ACC112 (cell line): ENCODE measurements around the gene BTG1.

Source experiments
- H2AFZ ChIP-seq: fragments of 200-600 bp; sonication (generic); one replicate; pipeline ENCODE4 v1.6.0; 2017; ENCODE audit warnings: antibody characterized with exemption, low read length; ENCODE audit not compliant: unreplicated experiment
- H3K27ac ChIP-seq: fragments of 200-600 bp; sonication (generic); 2 replicates; pipeline ENCODE4 v1.5.1; 2014; ENCODE audit warnings: low read depth, mild to moderate bottlenecking, antibody characterized with exemption, low read length, moderate library complexity
- H3K27me3 ChIP-seq: fragments of 200-600 bp; sonication (generic); 2 replicates; pipeline ENCODE4 v1.6.1; 2014; ENCODE audit warnings: mild to moderate bottlenecking, antibody characterized with exemption, low read length, moderate library complexity, mixed read lengths; ENCODE audit not compliant: insufficient read depth
- H3K36me3 ChIP-seq: fragments of 200-600 bp; sonication (generic); 2 replicates; pipeline ENCODE4 v1.6.1; 2016; ENCODE audit warnings: mild to moderate bottlenecking, antibody characterized with exemption, low read length, moderate library complexity, mixed read lengths; ENCODE audit not compliant: insufficient read depth
- H3K4me1 ChIP-seq: fragments of 200-600 bp; sonication (generic); one replicate; pipeline ENCODE4 v1.6.1; 2016; ENCODE audit warnings: low read length, mixed read lengths; ENCODE audit not compliant: insufficient read depth, unreplicated experiment, control insufficient read depth
- H3K4me3 ChIP-seq: fragments of 200-600 bp; sonication (generic); 2 replicates; pipeline ENCODE4 v1.5.1; 2014; ENCODE audit warnings: mild to moderate bottlenecking, low read depth, low read length
- H3K79me2 ChIP-seq: fragments of 200-600 bp; sonication (generic); one replicate; pipeline ENCODE4 v1.6.0; 2016; ENCODE audit warnings: low read length; ENCODE audit not compliant: control insufficient read depth, unreplicated experiment, insufficient read depth

The BTG1 gene

DNA sequence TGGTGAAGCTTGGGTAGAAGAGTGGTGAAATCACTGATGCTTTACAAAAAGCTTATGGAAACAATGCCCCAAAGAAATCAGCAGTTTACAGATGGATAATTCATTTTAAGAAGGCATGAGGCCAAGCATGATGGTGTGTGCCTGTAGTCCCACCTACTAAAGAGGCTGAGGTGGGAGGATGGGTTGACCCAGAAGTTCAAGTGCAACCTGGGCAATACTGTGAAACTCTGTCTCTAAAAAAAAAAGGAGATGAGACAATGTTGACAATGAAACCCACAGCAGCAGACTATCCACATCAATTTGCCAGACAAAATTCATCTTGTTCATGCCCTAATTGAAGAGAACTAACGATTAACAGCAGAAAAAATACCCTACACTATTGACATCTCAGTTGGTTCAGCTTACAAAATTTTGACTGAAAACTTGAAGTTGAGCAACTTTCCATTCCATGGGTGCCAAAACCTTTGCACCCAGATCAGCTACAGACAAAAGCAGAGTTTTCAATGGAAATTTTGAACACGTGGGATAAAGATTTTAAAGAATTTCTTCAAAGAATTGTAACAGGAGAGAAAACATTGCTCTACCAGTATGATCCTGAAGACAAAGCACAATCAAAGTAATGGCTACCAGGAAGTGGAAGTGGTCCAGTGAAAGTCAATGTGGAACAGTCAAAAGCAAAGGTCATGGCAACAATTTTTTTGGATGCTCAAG lies 26.7 kb downstream of the BTG1 start:
- no peaks in the 10 kb centered on the region for H3K36me3 ChIP-seq
- H2AFZ ChIP-seq = no peak overlapping the region
- H3K79me2 ChIP-seq = no peaks in the 10 kb centered on the region
- H3K4me3 ChIP-seq = no peak overlapping the region
- no peaks in the 10 kb centered on the region for H3K27me3 ChIP-seq
- no peaks in the 10 kb centered on the region for H3K4me1 ChIP-seq
- H3K27ac ChIP-seq = no peak overlapping the region

- H3K4me1 ChIP-seq = no peaks in the 10 kb centered on the region
- H3K79me2 ChIP-seq = no peaks in the 10 kb centered on the region
- H3K36me3 ChIP-seq = no peaks in the 10 kb centered on the region
- H3K27ac ChIP-seq = no peak overlapping the region
- no peak overlapping the region for H3K4me3 ChIP-seq
- H2AFZ ChIP-seq = no peak overlapping the region
- H3K27me3 ChIP-seq = no peaks in the 10 kb centered on the region
Measured at GRCh38 chr12:92114834-92115233, 30.8 kb downstream of the BTG1 start.

DNA sequence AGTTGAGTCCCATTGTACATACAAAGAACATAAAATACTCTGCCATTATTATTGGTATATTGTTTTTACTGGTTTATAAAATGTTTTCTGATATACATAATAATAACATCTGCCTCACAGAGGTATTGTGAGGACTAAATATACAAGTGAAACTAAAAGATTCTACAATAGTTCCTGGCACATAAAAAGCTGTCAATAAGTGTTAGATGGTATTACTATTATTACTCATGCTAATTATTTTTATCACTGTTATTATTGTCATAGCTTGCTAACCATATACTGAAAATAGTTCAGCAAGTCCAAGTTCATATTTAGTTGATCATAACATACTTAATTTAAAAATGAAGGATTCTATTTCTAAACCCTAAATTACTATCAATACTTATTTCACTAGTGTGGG lies 34.4 kb downstream of the BTG1 start:
- Histone ChIP-seq H3K27ac (no peak overlapping the region), H3K79me2 (no peaks in the 10 kb centered on the region), H3K4me1 (peaks cover 10% of the 10 kb centered on the region), H3K27me3 (no peaks in the 10 kb centered on the region), H2AFZ (no peak overlapping the region), H3K36me3 (no peaks in the 10 kb centered on the region), H3K4me3 (no peak overlapping the region)

DNA sequence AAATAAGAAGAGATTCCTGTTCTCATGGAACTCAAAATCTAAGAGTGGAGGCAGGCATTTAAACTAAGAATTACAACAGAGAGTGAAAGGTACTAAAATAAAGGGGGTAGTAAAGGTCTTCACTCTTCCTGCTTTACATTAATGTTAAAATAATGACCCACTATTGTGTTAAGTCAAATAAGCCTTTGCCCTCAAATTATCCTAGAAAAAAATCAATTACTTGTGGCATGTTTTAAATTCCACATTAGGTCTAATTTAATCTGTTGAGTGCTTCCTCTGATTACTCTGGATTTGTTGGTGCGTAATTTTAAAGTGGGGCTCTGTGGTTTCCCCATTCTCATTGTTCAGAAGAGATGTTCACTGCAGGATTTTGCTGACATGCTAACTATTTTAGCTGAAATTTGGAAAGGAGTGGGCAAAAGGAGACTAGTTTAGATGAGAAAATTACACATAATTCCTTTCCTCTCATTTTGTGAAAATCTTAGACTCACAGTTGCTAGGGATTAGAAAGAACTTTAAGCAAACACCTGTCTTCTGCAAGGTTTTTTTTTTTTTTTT lies 35.5 kb downstream of the BTG1 start:
- H2AFZ ChIP-seq = no peak overlapping the region
- H3K4me3 ChIP-seq = no peak overlapping the region
- H3K79me2 ChIP-seq = no peaks in the 10 kb centered on the region
- H3K27ac ChIP-seq = no peak overlapping the region
- peaks cover 10% of the 10 kb centered on the region for H3K4me1 ChIP-seq
- H3K27me3 ChIP-seq = no peaks in the 10 kb centered on the region
- no peaks in the 10 kb centered on the region for H3K36me3 ChIP-seq

- Histone ChIP-seq H3K27me3 (no peaks in the 10 kb centered on the region), H3K27ac (no peak overlapping the region), H3K79me2 (no peaks in the 10 kb centered on the region), H3K4me1 (peaks cover 10% of the 10 kb centered on the region), H3K36me3 (no peaks in the 10 kb centered on the region), H3K4me3 (no peak overlapping the region), H2AFZ (no peak overlapping the region)
Measured at GRCh38 chr12:92109613-92110012, 36.0 kb downstream of the BTG1 start.

DNA sequence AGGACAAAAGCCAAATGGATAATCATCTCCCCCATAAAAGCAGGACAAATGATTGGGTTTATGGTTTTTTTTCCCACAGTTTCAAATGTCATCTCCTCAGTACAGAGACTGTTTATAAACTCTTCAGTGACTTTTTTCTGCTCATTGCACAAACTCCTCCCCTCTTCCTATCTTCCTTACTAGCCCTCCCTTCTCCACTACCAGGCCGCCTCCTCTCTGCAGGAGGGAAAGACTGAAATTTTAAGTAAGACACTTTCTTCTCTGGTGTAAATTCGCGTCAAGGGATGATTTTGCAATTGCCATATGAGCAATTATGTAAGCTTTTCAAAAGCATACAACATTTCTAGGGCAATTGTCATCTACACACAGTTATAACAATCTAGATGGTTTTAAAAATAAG lies 37.0 kb downstream of the BTG1 start:
- no peak overlapping the region for H3K4me3 ChIP-seq
- no peak overlapping the region for H3K27ac ChIP-seq
- H2AFZ ChIP-seq = no peak overlapping the region
- no peaks in the 10 kb centered on the region for H3K36me3 ChIP-seq
- peaks cover 10% of the 10 kb centered on the region for H3K4me1 ChIP-seq
- no peaks in the 10 kb centered on the region for H3K79me2 ChIP-seq
- no peaks in the 10 kb centered on the region for H3K27me3 ChIP-seq

- Histone ChIP-seq H3K4me3 (no peak overlapping the region), H3K79me2 (no peaks in the 10 kb centered on the region), H2AFZ (no peak overlapping the region), H3K27ac (no peak overlapping the region), H3K4me1 (peaks cover 10% of the 10 kb centered on the region), H3K36me3 (no peaks in the 10 kb centered on the region), H3K27me3 (no peaks in the 10 kb centered on the region)
Measured at GRCh38 chr12:92107621-92108131, 38.0 kb downstream of the BTG1 start.

DNA sequence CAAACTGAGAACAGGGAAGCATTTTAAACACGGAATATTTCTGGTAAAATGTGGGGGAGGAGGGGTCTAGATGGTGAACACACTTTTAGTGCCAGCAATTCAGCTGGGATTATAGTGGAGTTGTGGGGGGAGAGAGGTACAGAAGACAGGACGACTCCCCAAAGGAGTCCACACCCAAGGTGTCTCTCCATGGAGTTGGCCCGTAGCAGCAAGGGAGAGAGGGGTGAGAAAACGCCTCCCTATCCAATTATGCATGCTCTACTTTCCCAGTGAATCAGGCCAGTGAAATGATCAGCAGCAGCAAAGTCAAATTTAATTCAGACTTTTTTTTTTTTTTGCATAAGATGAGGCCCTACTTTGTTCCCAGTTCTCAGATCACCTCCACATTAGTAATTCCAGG lies 38.6 kb downstream of the BTG1 start:
- H2AFZ ChIP-seq = no peak overlapping the region
- no peak overlapping the region for H3K27ac ChIP-seq
- no peaks in the 10 kb centered on the region for H3K36me3 ChIP-seq
- H3K79me2 ChIP-seq = no peaks in the 10 kb centered on the region
- peaks cover 10% of the 10 kb centered on the region for H3K4me1 ChIP-seq
- no peaks in the 10 kb centered on the region for H3K27me3 ChIP-seq
- H3K4me3 ChIP-seq = no peak overlapping the region

DNA sequence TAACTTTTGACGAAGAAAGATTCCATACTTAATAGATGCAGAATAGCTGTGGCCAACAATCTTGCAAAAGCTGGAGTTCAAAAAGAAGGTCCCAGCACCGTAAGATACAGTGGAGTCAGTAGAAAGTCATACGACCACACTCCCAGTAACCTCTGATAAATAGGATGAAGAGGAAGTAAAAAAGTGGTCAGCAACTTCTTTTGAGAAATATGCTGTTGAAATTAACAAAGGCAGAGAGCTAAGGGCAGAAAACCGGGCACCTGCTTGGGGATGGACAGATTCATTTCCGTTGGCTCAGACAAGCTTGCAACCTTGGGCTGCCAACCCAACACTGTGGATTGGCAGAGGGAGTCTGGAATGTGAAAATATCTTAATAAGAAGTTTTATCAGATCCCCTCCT lies 40.0 kb downstream of the BTG1 start:
- Histone ChIP-seq H3K4me3 (no peak overlapping the region), H3K27ac (no peak overlapping the region), H3K27me3 (no peaks in the 10 kb centered on the region), H3K36me3 (no peaks in the 10 kb centered on the region), H3K79me2 (no peaks in the 10 kb centered on the region), H3K4me1 (peaks cover 10% of the 10 kb centered on the region), H2AFZ (no peak overlapping the region)

GRCh38 chr12:92105110-92105509 lies 40.5 kb downstream of the BTG1 start:
- Histone ChIP-seq H2AFZ (no peak overlapping the region), H3K27me3 (no peaks in the 10 kb centered on the region), H3K4me1 (peaks cover 10% of the 10 kb centered on the region), H3K36me3 (no peaks in the 10 kb centered on the region), H3K27ac (no peak overlapping the region), H3K4me3 (no peak overlapping the region), H3K79me2 (no peaks in the 10 kb centered on the region)

- H3K36me3 ChIP-seq = no peaks in the 10 kb centered on the region
- no peak overlapping the region for H3K4me3 ChIP-seq
- no peaks in the 10 kb centered on the region for H3K27me3 ChIP-seq
- H3K79me2 ChIP-seq = no peaks in the 10 kb centered on the region
- H3K4me1 ChIP-seq = no peaks in the 10 kb centered on the region
- no peak overlapping the region for H3K27ac ChIP-seq
- H2AFZ ChIP-seq = no peak overlapping the region
Measured at GRCh38 chr12:92102606-92103005, 43.0 kb downstream of the BTG1 start.
